MM.1S (cell line): ENCODE data around the gene S100A11.

Experiments used
- EZH2 ChIP-seq: fragments of 300-600 bp; sonication (generic); optimal IDR thresholded peaks from 2 replicates; pipeline ENCODE3; 2017; ENCODE audit warnings: low read depth, mild to moderate bottlenecking, antibody characterized with exemption, low read length, mixed read lengths
- TF ChIP-seq, protein P1 (sequence below): fragments of 300-600 bp; sonication (generic); IDR thresholded peaks from 2 replicates; pipeline ENCODE4 v1.5.1; 2016; ENCODE audit warnings: antibody characterized with exemption, low read length, mixed read lengths

DNA sequence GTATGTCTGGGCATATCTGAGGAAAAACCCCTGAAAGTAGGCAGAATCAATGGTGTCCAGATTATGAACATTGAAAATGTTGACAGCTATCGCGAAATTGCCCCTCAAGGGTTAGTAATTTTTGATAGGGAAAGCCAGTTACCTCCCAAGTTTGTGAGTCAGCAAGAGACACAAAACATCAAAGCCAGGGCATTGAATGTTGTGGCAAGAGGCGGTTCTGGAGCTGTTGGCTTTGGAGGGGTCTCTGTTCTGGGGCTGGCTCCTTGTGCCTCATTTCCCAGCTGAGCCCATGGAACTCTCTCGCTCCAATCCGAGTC is 10.6 kb upstream of the S100A11 start:
- no peak for TF ChIP-seq EZH2
- TF ChIP-seq, protein P1, sequence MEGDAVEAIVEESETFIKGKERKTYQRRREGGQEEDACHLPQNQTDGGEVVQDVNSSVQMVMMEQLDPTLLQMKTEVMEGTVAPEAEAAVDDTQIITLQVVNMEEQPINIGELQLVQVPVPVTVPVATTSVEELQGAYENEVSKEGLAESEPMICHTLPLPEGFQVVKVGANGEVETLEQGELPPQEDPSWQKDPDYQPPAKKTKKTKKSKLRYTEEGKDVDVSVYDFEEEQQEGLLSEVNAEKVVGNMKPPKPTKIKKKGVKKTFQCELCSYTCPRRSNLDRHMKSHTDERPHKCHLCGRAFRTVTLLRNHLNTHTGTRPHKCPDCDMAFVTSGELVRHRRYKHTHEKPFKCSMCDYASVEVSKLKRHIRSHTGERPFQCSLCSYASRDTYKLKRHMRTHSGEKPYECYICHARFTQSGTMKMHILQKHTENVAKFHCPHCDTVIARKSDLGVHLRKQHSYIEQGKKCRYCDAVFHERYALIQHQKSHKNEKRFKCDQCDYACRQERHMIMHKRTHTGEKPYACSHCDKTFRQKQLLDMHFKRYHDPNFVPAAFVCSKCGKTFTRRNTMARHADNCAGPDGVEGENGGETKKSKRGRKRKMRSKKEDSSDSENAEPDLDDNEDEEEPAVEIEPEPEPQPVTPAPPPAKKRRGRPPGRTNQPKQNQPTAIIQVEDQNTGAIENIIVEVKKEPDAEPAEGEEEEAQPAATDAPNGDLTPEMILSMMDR = no peak
